Tibial nerve (tissue), 4 donors: ENCODE data around the gene PRPSAP1. TPM values are rescaled to one million over a fixed set of nuclear protein-coding genes. Genes with fewer than 3 reads are reported as not detected.
A peak's percentile ranks its signal among the peaks of the same experiment; 100 is the strongest.

Source experiments
- DNase-seq, 2 donors: peaks; one replicate each; pipeline ENCODE4 v3.0.0-alpha.2; 2019; ENCODE audit warnings: low spot score in 2 of 2
- H3K27ac ChIP-seq, 4 donors: fragments of 200-600 bp; sonication (generic) in 3 of 4; one replicate each; pipeline ENCODE4 v1.5.1; 2017 to 2019; ENCODE audit warnings: mild to moderate bottlenecking in 1 of 4
- H3K27me3 ChIP-seq, 2 donors: fragments of 200-600 bp; sonication (generic) in 1 of 2; one replicate each; pipeline versions ENCODE4 v1.5.1 to v1.6.0; 2017 to 2019
- H3K36me3 ChIP-seq, 3 donors: fragments of 200-600 bp; sonication (generic); one replicate each; pipeline ENCODE4 v1.5.1; 2018 to 2019
- H3K4me1 ChIP-seq, 4 donors: fragments of 200-600 bp; sonication (generic) in 3 of 4; one replicate each; pipeline ENCODE4 v1.5.1; 2017 to 2019
- H3K4me3 ChIP-seq, 4 donors: fragments of 200-600 bp; sonication (generic) in 3 of 4; one replicate each; pipeline ENCODE4 v1.5.1; 2017 to 2019; ENCODE audit warnings: mild to moderate bottlenecking in 1 of 4, moderate library complexity in 1 of 4
- H3K9me3 ChIP-seq, 4 donors: fragments of 200-600 bp; sonication (generic) in 3 of 4; one replicate each; pipeline ENCODE4 v1.5.1; 2017 to 2019
- POLR2A ChIP-seq, 2 donors: fragments of 450-650 bp; IDR thresholded peaks; one replicate each; pipeline ENCODE4 v1.6.1; 2017; ENCODE audit warnings: antibody characterized with exemption in 2 of 2, mild to moderate bottlenecking in 2 of 2, moderate library complexity in 2 of 2
- WGBS, 2 donors: methylation state at CpG; one replicate each; pipeline ENCODE4 v1.1.5; 2018; 5-methylcytosine and 5-hydroxymethylcytosine counted together
- small RNA-seq: library from RNA; depleted of rRNA; stranded (forward); fragments of <200 nt; gene quantifications from one replicate; pipeline ENCODE3, GENCODE V24; 2016
- total RNA-seq, 4 donors: library from RNA; depleted of rRNA; stranded (reverse); fragments of >200 nt; gene quantifications; one replicate each; pipeline ENCODE4 v1.1.0, GENCODE V29; 2016

PRPSAP1 gene
- total RNA-seq, 4 donors from 2014 or later: 66.8 to 108 (median 96.2) TPM

- no peaks in the 10 kb centered on the region for H3K27me3 ChIP-seq
- H3K36me3 ChIP-seq: no peaks in the 10 kb centered on the region
- peaks cover 0 to 63% (median 46%) of the 10 kb centered on the region in 4 donors for H3K4me1 ChIP-seq
- no peak for TF ChIP-seq POLR2A (IDR thresholded peaks at IDR 0.05)
- WGBS, 2 donors: 90% methylated on average over 7 of the region's 7 CpGs
- no peaks in the 10 kb centered on the region for H3K9me3 ChIP-seq
- DNase-seq: no peak
- peak overlapping the region; percentile 48 to 94 (median 78) for H3K27ac ChIP-seq
- no peak overlapping the region for H3K4me3 ChIP-seq
Measured at GRCh38 chr17:76260220-76260619, 93.5 kb downstream of the PRPSAP1 start.

Small RNA genes within 50 kb of the gene (small RNA-seq; reads per million reads assigned to genes)
- gene RF00019 (not detected), gene RNU6-24P (not detected)

Other genes with a start within 250 kb of the PRPSAP1 start
- gene FOXJ1, start 212.7 kb downstream of the PRPSAP1 start, total RNA-seq: not detected
- 10 to 100 TPM; 11.1 to 18.9 (median 15.2) TPM for gene RNF157, start 113.4 kb downstream of the PRPSAP1 start, total RNA-seq
- 10 to 100 TPM; 12.7 to 26.9 (median 20.4) TPM for gene UBALD2, start 88.6 kb downstream of the PRPSAP1 start, total RNA-seq
- 1 to 10 TPM; 2.0 to 8.4 (median 5.2) TPM for gene QRICH2, start 45.6 kb downstream of the PRPSAP1 start, total RNA-seq
- gene SPHK1, start 30.7 kb upstream of the PRPSAP1 start, total RNA-seq: 10 to 100 TPM; 16.7 to 50.1 (median 27.8) TPM
- gene UBE2O, start 99.2 kb upstream of the PRPSAP1 start, total RNA-seq: 10 to 100 TPM; 16.0 to 38.7 (median 20.7) TPM
- gene AANAT, start 113.7 kb upstream of the PRPSAP1 start, total RNA-seq: not detected
- gene RHBDF2, start 147.5 kb upstream of the PRPSAP1 start, total RNA-seq: 10 to 100 TPM; 33.1 to 99.0 (median 73.5) TPM
- 10 to 100 TPM; 40.2 to 59.2 (median 48.8) TPM for gene CYGB, start 183.8 kb upstream of the PRPSAP1 start, total RNA-seq
- 10 to 100 TPM in 3 of 4 donors, 1 to 10 TPM in 1; 6.6 to 23.5 (median 14.1) TPM for gene PRCD, start 186.1 kb upstream of the PRPSAP1 start, total RNA-seq
- gene ST6GALNAC2, start 231.9 kb upstream of the PRPSAP1 start, total RNA-seq: 100 to 1,000 TPM in 1 of 4 donors, 10 to 100 TPM in 3; 58.5 to 128 (median 69.1) TPM